Stimulated activated CD8-positive, alpha-beta memory T cell treated with anti-CD3 and anti-CD28 coated beads, Interleukin-7, amount 100 ng/mL, for 24 hours (primary cell): Measurements from ENCODE around the gene EXD3.
"Not testable (repeated sequence)": the region's sequence is repeated elsewhere in the genome, so short reads cannot be mapped to it uniquely, and the experiment has no call there.

Experiments used
- DNase-seq: peaks from one replicate; pipeline ENCODE4 v3.0.0-alpha.2; 2020; ENCODE audit warnings: low read depth

Gene EXD3

DNA sequence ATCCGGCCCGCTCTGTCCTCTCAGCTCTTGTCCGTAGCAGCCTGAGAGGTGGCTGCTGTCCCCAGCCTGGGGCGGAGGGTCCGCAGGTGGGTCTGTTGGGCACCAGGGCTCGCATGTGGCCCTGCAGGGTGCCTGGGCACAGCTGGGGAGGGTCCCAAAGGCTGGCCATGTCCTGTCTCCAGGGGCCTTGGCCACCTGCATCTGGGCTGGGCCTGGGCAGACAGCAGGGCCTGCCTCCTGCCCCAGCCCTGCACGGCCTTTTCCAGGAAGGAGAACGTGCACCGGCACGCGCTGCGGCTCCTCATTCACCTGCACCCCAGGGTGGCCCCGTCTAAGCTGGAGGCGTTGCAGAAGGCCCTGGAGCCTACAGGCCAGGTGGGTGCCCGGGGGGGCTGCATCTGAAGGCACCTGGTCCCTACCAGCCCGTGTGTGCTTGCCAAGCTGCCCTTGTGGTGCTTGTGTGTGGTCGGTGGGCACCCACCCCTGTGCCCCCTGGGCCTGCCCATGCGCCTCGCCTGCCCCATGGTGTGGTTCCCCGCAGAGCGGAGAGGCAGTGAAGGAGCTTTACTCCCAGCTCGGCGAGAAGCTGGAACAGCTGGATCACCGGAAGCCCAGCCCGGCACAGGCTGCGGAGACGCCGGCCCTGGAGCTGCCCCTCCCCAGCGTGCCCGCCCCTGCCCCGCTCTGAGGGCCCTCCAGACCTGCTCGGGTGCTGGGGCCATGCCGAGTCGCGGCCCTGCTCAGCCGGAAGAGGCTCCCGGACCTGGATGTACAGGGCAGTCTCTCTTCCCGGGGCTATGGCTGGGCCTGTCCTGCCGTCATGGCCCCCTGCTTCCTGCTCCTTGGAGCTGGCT is 150.5 kb downstream of the EXD3 start:
- no peak for DNase-seq

DNA sequence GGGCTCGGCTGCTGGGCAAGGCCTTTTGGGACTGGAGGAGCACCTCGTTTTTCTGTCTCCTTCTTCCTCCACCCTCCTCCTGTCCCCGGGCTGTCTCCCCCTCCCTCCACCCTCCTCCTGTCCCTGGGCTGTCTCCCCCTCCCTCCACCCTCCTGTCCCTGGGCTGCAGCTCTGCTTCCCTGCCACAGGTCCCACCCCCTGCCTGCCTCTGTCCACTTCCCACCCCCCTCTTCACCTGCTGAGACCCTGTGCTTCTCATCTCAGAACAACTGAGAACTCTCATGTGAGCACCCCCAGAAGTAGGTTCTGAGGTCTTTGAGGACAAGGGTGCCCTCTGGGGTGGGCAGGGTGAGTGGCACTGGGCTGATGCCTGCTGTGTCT is 151.3 kb downstream of the EXD3 start:
- DNase-seq, result no peak

DNA sequence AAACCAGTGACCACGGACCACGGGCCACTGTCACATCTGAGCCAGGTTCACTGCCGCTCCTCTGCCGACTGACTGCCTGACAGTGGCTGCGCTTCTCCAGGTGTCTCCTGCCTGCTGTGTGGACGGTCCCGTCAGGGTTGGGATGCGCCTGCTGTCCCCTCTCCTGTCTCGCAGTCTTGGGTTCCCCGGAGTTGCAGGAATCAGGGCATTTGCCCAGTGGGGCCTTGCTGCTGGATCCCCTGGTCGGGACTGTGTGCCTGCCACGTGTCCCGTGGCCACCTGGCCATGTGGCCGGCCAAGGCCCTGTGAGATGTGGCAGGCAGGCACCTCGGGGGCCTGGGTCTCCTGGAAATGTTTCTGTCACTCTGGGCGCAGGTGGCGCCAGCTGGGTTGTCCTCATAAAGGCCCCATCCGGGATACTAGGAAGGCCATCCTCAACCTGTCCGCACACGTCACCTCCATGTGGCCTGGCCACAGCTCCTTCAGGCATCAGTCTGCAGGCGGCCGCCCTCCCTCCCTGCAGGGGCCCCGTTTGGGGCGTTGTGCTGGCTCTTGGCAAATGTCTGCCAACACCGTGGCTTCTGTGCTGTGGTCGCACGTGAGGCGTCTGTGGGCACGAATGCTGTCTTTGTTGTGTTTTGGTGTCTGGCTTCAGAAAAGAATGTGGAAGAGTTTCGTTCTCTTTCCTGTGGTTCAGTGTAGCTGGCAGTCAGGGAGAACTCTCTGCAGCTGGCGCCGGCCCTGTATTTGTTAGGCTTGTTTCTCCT is 151.8 kb downstream of the EXD3 start:
- no peak for DNase-seq

DNA sequence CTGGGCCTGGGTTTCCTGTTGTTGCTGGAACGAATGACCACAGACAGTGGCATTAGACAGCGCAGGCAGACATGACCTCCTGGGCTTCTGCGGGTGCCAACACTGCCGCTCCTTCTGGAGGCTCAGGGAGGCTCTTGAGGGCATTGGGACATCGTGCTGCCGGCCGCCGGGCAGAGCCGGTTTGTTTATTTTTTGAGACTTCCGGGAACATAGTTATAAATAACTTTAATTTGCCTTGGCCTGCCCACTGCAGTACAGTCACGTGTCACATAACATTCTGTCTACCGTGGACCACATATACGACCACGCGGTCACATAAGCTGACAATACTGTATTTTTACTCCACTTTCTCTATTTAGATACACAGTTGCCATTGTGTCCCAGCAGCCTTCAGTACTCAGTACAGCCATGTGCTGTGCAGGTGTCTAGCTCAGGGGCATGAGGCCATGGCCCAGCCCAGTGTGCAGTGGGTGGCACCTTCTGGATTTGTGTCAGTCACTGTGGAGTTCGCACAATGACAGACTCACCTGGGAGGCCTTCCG is 153.7 kb downstream of the EXD3 start:
- DNase-seq, result no peak

DNA sequence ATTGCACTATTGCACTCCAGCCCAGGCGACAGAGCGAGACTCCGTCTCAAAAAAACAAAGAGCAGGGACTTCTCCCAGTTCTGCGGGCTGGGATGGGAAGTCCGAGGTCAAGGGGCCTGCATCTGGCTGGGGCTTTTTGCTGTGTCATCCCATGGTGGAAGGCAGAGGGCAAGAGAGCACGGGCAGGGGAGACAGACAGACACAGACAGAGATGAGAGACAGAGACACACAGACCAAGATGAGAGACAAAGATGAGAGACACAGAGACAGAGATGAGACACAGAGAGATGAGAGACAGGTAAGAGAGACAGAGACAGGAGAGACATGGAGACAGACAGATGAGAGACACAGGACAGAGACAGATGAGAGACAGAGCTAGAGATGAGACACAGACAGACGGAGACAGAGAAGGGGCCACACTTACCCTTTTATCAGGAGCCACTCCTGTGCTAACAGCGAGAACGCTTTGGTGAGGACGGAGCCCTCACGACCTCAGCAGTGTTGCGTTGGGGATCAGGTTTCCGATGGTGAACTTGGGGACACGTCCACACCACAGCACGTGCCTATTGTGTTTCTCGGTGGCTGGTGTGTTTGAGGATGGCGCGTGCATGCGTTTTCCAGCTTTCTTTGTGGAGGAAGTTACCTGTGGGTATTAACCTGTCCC is 154.3 kb downstream of the EXD3 start:
- no peak for DNase-seq

DNA sequence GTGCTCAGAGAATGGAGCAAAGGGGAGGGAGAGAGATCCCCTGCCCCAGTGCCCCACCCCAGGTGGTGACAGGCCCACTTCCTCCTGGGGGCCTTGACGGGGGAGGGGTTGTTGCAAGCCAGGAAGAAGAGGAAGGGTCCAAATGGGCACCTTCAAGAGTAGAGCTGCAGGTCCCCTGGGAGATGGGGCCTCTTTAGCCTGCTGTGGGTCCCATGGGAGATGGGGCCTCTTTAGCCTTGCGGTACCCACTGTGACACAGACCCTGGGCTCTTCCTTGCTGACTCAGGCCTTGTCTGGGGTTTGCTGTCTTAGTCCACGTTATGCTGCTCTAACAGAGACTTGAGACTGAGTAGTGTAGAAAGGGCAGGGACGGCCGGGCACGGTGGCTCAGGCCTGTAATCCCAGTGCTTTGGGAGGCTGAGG is 155.0 kb downstream of the EXD3 start:
- DNase-seq, result no peak

DNA sequence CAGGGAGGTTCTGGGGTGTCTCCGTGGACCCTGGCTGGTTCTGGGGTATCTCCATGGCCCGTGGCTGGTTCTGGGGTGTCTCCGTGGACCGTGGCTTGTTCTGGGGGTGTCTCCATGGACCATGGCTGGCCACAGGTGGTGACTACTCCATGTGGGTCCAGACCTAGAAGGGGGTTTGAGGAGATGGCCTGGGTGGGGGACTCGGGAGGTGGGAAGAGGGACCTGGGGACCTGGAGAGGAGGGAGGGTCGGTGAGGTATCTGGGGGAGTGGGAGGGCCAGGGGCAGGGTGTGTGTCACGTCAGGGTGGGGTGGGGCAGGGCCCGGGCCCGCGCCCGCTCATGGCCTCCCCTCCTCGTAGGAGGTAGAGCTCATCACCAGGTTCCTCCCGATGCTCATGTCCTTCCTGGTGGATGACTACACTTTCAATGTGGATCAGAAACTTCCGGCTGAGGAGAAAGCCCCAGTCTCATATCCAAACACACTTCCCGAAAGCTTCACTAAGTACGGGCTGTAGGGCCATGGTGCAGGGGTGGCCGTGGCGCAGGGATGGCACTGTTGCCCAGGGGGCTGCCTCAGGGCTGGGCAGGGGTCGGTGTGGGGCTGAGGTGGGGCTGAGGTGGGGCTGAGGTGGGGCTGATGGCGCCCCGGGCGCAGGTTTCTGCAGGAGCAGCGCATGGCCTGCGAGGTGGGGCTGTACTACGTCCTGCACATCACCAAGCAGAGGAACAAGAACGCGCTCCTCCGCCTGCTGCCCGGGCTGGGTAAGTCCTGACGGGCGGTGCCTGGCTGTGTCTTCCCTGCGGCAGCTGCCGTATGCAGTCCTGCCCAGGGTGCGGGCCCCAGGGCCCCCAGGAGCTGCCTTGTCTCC is 156.1 kb downstream of the EXD3 start:
- DNase-seq, result no peak

DNA sequence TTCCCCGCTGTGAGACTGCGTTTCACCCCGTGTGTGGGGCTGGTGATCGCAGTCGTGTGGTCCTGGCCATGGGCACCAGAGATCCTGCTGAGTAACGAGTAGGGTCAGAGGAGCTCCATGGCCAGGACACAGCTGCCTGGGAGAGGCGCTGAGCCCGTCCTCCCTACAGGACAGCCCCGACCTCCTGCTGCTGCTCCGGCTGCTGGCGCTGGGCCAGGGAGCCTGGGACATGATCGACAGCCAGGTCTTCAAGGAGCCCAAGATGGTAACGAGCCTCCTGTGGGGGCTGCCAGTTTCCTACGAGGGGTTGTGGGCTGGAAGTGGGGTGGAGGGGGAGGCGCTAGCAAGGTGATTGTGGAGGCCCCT is 156.8 kb downstream of the EXD3 start:
- no peak for DNase-seq

DNA sequence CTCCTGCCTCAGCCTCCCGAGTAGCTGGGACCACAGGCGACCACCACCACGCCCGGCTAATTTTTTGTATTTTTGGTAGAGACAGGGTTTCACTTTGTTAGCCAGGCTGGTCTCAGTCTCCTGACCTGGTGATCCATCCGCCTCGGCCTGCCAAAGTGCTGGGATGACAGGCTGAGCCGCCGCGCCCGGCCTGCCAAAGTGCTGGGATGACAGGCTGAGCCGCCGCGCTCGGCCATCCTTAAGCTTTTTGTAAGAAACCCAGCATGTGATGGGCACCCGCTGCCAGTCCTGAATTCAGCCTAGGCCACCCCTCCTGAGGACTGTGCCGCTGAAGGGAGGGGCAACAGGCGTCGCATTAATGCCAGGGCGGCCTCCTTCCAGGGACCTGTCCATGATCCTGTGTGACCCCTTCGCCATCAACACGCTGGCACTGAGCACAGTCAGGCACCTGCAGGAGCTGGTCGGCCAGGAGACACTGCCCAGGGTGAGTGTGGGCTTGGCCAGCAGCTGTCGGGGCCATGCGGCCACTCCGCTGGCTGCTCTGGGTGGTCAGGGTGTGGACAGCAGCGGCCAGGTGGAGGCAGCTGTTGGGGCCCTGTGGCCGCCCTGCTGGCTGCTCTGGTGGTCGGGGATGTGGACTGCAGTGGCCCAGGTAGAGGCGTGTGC is 157.3 kb downstream of the EXD3 start:
- no peak for DNase-seq

DNA sequence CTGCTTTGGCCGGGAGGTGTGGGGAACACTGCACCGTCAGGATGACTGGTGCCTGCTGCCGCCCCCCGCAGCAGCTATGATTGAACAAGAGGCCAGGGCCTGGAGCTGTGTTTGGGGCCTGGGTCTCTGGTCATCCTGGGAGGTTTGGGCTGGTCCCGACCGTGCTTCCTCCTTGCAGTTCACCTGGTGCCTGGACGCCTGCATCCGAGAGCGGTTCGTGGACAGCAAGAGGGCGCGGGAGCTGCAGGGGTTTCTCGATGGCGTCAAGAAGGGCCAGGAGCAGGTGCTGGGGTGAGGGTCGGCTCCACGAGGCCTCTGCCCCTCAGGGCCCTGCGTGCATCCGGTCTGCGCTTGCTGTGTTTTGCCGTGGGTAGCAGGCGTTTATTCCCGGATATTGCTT is 158.9 kb downstream of the EXD3 start:
- no peak for DNase-seq

DNA sequence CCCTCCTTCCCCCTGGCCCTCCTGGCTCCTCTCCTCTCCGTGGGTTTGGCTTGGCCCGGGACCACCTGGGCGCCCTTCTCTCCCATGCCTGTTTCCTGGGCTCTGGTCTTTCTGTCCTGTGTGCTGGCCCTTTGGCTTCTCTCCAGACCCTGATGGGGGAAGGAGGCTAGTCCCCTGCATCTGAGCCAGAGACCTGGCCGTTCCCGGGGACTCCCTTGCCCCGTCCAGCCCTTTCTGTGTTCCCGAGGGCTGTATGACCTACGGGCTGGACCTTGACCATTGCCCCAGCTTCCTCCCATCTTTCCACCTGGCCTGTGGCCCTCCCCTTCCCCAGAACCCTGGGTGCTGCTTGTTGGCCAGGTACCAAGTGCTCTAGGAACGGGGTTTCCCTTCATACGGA is 159.5 kb downstream of the EXD3 start:
- no peak for DNase-seq

DNA sequence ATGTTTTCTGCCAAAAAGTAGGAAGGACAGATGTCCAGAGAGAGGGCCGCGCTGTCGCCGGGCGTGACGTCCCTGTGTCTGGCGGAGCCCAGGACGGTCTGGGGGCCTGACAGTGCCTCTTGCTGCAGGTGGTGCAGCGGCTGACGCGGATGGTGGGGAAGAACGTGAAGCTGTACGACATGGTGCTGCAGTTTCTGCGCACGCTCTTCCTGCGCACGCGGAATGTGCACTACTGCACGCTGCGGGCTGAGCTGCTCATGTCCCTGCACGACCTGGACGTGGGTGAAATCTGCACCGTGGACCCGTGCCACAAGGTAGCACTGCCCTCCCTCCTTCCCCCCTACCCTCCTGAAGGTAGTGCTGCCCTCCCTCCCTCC is 160.1 kb downstream of the EXD3 start:
- DNase-seq, result no peak

DNA sequence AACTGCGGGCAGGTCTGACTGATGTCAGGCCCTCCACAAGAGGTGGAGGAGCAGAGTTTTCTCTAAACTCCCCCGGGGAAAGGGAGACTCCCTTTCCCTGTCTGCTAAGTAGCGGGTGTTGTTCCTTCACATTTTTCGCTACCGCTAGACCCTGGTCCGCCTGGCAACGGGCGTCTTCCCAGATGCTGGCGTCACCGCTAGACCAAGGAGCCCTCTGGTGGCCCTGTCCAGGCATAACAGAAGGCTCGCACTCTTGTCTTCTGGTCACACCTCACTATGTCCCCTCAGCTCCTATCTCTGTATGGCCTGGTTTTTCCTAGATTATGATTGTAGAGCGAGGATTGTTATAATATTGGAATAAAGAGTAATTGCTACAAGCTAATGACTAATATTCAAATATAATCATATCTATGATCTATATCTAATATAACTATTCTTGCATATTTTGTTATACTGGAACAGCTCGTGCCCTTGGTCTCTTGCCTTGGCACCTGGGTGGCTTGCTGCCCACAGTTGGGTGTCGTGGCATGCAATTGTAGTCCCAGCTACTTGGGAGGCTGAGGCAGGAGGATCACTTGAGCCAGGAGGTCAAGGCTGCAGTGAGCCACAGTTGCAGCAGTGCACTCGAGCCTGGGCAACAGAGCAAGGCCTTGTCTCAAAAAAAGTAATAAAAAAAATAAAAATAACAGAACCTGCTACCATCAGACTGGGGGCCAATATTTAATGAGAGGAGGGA is 160.6 kb downstream of the EXD3 start:
- not testable (repeated sequence) for DNase-seq
